Cardiac fibroblast (primary cell): ENCODE data around the gene ATAD2B.

ENCODE experiments used
- DNase-seq, 2 donors: peaks; one replicate each; pipeline versions ENCODE4 v3.0.0 to v3.0.0-alpha.2; 2010; ENCODE audit warnings: low read depth in 2 of 2
- H3K4me3 ChIP-seq, 2 donors: replicated peaks in 1 of 2; 1 replicate in 1 of 2; 2 replicates in 1 of 2; pipeline ENCODE4 v1.5.1; 2011; ENCODE audit warnings: low read depth in 2 of 2, low read length in 2 of 2, mild to moderate bottlenecking in 2 of 2, moderate library complexity in 1 of 2
- TF ChIP-seq, protein P1 (sequence below): IDR thresholded peaks from one replicate; pipeline ENCODE4 v1.5.1; 2011; ENCODE audit warnings: low read depth, mild to moderate bottlenecking, low read length, inconsistent platforms

The ATAD2B gene

DNA sequence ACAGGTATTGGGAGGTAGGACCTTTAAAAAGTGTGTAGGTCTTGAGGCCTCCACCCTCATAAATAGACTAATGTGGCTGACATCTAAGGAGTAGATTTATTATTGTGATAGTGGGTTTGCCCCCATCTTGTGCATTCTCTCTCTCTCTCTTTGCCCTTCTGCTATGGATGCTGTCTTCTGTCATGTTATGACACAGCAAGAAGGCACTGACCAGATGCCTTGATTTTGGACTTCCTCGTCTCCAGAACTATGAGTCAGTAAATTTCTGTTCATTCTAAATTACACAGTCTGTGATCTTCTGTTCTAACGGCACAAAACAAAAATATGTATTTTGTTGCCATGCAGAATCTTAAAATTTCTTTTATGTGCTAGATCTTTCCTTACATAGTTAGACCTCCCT lies 66.9 kb downstream of the ATAD2B start:
- TF ChIP-seq, protein P1, sequence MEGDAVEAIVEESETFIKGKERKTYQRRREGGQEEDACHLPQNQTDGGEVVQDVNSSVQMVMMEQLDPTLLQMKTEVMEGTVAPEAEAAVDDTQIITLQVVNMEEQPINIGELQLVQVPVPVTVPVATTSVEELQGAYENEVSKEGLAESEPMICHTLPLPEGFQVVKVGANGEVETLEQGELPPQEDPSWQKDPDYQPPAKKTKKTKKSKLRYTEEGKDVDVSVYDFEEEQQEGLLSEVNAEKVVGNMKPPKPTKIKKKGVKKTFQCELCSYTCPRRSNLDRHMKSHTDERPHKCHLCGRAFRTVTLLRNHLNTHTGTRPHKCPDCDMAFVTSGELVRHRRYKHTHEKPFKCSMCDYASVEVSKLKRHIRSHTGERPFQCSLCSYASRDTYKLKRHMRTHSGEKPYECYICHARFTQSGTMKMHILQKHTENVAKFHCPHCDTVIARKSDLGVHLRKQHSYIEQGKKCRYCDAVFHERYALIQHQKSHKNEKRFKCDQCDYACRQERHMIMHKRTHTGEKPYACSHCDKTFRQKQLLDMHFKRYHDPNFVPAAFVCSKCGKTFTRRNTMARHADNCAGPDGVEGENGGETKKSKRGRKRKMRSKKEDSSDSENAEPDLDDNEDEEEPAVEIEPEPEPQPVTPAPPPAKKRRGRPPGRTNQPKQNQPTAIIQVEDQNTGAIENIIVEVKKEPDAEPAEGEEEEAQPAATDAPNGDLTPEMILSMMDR: no peak
- no peak overlapping the region for H3K4me3 ChIP-seq
- DNase-seq: peak; percentile 10 to 56

DNA sequence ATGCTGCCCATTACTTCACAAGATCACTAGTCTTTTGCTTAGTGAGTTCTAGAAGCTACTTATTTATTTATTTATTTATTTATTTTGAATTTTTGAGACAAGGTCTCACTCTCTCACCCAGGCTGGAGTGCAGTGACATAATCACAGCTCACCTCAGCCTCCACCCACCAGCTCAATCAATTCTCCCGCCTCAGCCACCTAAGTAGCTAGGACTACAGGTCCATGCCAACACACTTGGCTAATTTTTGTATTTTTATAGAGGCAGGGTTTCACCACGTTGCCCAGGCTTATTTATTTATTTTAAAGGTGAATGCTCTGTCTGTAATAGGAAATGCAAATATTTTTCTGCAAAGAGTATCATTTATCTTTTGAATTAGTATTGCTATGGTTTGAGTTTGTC lies 67.7 kb downstream of the ATAD2B start:
- H3K4me3 ChIP-seq: no peak overlapping the region
- DNase-seq: no peak
- TF ChIP-seq, protein P1: no peak

- DNase-seq: no peak
- TF ChIP-seq, protein P1: no peak
- H3K4me3 ChIP-seq: no peak overlapping the region
Measured at GRCh38 chr2:23850564-23851256, 76.2 kb downstream of the ATAD2B start.

- no peak for DNase-seq
- TF ChIP-seq, protein P1: no peak
- H3K4me3 ChIP-seq: no peak overlapping the region
Measured at GRCh38 chr2:23844905-23845304, 82.0 kb downstream of the ATAD2B start.

DNA sequence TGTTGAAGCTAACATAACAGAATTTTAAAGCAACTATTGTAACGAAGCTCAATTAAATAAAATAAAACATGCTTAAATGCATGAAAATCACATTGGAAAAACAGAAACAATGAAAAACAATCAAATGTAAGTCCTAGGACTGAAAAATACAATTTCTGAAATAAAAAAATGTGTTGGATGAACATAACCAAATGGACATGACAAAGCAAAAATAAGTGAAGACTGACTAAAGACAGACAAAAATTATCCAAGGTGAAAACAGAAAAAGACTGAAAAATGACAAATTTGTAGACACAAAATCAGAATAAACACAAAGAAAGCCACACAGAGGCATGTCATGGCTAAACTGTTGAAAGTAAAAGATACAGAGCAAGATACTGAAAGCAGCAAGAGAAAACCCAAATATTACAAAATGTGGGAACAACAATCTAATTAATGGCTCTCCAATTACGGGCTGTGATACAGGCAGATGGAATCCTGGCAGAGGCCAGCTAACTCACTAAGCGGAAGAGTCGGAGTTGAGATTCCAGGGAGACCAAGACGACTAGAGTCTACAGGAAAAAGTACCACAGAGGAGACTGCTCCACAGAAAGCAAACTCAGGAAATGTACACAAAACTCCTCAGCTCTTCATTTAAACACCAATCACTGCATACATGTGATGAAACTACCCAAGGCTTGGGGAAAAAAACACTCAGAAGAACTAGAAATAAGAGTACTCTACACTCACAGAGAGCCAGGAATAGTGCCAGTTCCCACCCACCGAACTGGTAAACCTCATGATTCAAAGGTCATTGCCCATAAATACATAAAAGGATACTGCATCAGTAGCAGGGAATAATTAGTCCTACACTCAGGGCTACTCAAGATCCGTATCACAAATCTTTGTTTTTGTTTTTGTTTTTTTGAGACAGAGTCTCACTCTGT lies 83.6 kb downstream of the ATAD2B start:
- TF ChIP-seq, protein P1: no peak
- peak; percentile 12 to 22 for DNase-seq
- no peak overlapping the region for H3K4me3 ChIP-seq

DNA sequence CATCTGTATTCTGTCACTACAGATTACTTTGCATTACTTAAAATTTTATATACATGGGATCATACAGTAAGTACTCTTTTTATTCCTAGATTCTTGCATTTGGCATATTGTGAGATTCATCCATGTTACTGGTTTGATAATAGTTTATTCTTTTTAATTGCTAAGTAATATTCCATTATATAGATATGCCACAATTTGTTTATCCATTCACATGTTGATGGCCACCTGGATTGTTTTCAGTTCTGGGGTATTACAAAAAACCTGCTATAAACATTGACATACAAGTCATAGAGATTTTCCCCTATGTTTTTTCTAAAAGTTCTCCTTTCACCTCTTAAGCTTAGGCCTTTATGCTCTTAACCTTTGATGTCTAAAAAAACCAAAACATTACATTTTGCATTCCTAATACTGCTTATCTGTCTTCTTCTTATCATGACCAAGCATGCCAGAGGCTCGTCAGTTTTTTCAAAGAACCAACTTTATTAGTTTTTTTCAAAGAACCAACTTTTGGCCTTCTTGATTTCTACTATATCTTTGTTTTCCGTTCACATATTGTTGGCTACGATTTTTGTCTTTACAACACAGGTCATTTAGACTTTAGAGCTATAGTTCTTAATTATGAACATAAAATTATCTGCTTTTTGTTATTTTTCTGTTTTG lies 86.9 kb downstream of the ATAD2B start:
- no peak overlapping the region for H3K4me3 ChIP-seq
- no peak for DNase-seq
- TF ChIP-seq, protein P1: no peak
